Astrocyte (in vitro differentiated cells and primary cell): ENCODE data around the gene ITPKB.

Experiments
- EZH2 ChIP-seq: IDR thresholded peaks from 2 replicates; pipeline ENCODE4 v1.6.1; 2012; ENCODE audit warnings: mild to moderate bottlenecking, low read length, inconsistent platforms; ENCODE audit not compliant: insufficient read depth
- TF ChIP-seq, protein P1 (sequence below): IDR thresholded peaks from 2 replicates; pipeline ENCODE4 v1.5.1; 2011; ENCODE audit warnings: low read depth, mild to moderate bottlenecking, inconsistent platforms, low read length, moderate library complexity; ENCODE audit not compliant: insufficient read depth

DNA sequence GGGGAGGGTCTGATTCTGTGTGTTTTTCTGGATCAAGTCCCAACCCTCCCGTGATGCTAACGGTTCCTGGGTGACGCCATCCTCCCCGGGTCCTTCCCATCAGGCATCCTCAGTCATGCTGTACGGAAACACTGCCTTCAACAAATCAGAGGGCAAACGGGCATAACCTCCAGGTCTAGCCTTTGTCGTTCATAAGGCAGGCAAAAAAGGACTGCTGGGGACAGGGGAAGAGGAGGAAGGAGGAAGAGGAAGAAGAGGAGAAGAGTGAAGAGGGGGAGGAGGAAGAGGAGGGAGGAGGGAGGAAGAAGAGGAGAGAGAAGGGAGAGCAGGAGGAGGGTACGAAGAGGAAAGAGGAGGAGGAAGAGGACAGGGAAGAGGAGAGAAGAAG lies 84.4 kb downstream of the ITPKB start:
- TF ChIP-seq, protein P1, sequence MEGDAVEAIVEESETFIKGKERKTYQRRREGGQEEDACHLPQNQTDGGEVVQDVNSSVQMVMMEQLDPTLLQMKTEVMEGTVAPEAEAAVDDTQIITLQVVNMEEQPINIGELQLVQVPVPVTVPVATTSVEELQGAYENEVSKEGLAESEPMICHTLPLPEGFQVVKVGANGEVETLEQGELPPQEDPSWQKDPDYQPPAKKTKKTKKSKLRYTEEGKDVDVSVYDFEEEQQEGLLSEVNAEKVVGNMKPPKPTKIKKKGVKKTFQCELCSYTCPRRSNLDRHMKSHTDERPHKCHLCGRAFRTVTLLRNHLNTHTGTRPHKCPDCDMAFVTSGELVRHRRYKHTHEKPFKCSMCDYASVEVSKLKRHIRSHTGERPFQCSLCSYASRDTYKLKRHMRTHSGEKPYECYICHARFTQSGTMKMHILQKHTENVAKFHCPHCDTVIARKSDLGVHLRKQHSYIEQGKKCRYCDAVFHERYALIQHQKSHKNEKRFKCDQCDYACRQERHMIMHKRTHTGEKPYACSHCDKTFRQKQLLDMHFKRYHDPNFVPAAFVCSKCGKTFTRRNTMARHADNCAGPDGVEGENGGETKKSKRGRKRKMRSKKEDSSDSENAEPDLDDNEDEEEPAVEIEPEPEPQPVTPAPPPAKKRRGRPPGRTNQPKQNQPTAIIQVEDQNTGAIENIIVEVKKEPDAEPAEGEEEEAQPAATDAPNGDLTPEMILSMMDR = no peak
- no peak for TF ChIP-seq EZH2
